Femur (tissue), 1 donor: ENCODE results near the gene TPSG1.
"Not testable (repeated sequence)": the region's sequence is repeated elsewhere in the genome, so short reads cannot be mapped to it uniquely, and the experiment has no call there.

ENCODE experiments used
- DNase-seq: peaks from one replicate; pipeline ENCODE4 v3.0.0-alpha.2; 2017

Gene TPSG1

DNA sequence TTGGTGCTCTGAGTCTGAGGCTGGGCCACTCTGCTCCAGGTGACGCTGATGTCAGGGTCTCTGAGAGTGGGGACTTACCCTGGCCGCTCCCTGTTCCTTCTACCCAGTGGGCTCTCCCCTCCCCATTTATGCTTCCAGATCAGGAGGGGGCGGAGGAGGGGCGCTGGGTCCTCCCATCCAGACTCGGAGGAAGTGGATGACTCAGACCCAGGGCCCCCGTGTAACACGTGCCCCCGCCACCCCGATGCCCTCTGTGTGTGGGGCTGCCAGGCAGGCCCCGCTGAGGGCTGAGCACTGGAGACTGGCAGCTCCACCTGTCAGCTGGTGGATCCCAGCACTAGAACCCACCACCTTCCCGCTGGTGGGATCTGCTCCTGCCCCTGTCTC lies 5.0 kb upstream of the TPSG1 start, which contains the start of gene TPSB2:
Gene TPSB2, minus strand, starts transcription at position 101 of the 387 bp plus-strand sequence. CDS start 233 bp downstream, outside the sequence.
- DNase-seq = not testable (repeated sequence)

DNA sequence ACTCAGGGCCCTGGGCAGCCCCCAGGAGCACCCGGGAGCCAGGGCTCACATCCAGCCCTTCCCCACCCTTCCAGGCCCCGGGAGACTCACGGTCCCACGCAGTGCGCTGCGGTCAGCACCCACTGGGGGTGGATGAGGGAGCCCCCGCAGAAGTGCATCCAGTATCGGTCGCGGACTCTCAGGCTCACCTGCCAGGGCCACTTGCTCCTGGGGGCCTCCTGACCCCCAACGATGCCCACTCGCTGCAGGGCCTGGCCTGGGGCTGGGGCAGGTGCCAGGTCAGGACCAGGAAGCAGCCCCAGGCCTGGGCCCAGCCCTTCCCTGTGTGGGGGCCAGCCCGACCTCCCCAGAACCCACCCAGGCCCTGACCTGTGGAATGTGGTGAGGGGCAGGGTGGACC lies 4.4 kb upstream of the TPSG1 start:
- not testable (repeated sequence) for DNase-seq

DNA sequence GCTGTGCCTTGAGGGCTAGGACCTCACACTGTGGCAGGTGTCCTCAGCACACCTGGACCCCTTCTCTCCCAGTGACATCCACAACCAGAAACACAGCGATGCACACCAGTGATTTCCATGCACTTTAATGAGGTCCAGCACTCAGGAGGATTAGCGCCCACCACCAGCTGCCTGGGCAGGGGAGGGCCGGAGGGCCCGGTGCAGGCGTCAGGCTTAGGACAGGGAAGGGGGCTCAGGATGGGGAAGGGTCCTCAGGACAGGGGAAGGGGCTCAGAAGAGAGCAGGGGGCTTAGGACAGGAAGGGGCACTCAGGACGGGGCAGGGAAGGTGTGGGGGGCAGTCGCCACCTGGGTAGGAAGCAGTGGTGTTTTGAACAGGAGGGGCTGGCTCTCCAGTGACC lies 3.2 kb upstream of the TPSG1 start:
- not testable (repeated sequence) for DNase-seq

DNA sequence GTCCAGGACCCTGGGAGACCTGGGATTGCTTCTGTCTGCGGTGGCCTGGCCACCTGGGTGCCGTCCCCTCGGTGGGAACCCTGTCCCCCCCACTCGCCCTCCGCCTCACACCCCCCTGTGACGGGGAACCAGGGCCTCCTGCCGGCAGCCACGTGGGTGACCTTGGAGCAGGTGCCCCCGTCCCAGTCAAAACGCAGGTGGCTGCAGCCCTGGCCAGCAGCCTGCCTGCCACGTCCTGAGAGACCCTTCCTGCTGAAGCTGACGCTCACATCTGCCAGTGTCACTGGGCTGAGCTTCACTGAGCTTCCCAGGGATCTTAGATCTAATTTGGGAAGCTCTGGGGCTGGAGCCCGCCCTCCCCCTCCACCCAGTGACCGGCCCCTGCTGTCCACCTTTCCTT lies 1.6 kb upstream of the TPSG1 start:
- not testable (repeated sequence) for DNase-seq

DNA sequence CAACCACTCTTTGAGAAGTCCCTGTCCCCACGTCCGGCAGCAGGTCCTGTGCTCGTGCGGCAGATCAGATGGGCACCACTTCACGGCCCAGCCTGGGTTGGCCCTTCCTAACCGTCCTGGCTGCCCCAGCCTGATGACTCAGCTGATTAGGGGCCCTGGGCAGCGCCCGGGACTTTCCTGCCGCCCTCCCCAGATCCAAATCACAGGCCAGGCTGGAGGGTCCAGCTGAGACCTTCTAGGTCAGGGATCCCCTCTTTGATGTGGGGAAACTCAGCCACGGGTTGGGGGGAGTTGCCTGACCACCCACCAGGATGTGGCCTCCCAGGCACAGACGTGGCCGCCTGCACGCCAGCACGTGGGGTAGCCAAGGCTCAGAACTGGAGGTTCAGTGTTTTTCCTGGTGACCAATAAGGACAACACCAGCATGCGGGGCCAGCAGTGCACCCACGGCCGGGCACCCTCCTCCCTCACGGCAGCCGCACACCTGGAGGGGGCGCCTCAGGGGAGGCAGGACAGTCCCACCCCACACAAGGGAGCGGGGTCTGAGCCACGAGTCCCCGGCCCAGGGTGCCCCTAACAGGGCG lies 752 bp upstream of the TPSG1 start:
- not testable (repeated sequence) for DNase-seq

DNA sequence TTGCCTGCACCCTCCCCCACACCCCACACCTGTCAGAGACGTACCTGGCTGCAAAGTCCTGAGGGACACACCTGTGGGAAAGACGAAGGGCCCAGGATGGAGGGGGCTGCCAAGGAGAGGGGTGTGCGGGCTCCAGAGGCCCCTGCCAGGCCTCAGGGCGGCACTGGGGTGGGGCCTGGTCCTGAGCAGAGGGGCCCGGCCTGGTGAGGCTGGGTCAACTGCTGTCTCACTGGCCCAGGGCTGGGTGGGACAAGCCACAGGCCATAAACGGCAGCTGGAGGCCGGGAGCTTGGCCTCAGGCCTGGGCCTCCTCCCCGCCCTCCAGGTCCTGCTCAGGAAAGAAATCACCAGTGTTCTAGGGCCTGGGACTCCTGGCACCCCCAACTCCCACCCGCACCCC lies 510 bp downstream of the TPSG1 start:
- DNase-seq = no peak

DNA sequence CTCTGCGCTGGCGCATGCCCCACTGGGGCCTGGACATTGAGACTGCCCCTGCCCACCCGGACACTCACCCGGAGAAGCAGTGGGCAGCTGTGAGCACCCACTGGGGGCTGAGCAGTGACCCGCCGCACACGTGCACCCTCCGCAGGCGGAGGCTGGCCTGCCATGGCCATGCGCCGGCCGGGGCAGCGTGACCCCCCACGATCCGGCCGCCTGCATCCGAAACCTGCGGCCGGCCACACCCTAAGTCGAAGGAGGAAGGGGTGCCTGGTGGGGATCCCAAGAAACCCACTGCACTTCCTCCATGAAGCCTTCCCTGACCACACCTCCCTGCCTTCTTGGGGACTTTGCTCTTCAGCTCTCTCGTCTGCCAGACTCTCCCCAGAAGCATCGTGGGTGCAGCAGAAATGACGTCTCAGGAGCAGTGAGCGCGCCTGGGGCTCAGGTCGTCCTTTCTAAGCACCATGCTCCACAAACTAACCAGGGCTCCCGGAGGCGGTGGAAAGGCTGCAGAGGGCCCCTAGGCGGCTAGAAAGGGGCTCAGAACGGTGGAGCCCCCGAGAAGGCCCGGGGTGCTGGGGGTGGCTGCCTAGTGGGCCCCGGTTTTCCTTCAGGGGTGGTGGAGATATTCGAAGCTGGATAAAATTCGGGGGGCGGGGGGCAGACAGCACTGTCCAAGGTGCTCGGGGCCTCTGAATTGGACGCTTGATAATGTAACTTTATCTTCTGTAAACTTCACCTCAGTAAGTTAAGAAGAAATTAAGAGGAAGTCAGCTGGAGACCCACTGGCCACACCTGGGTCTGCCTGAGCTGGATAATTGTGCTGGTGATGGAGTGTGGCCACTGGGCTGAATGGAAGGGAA lies 1.5 kb downstream of the TPSG1 start:
- DNase-seq = no peak

DNA sequence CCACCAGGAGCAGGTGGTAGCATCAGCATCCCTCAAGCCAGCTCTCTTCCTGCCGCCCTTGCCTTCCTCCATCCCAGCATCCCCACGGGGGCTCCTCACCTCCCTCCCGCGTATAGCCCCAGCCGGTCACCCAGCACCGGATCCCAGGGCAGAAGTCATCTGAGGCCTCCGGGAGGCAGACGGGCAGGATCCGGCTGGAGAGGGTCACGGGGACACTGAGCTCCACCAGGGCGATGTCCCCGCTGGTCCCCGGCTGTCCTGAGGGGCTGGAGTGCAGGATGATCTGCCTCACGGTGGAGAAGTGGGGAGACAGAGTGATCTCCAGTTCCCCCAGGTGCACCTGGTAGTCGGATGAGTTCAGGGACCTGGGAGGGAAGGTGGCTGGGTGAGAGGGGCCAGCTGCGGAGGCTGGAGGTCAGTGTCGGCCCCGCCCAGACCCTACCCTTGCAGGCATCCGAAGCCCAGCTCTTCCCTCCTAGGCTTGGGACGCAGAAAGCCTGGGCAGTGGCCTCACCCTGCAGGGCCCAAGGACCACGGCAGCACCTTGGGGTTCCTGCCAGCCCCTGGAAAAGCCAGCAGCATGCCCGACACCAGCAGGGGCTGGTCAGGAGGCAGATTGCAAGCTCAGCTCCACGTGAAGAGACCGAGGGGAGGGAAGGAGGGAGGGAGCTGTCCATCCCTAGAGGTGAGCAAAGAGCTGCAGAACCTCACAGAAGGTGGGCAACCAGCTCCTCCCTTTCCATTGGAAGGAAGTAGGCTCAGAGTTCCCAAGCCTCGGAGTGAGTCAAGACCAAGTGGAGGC lies 2.3 kb downstream of the TPSG1 start:
- no peak for DNase-seq

DNA sequence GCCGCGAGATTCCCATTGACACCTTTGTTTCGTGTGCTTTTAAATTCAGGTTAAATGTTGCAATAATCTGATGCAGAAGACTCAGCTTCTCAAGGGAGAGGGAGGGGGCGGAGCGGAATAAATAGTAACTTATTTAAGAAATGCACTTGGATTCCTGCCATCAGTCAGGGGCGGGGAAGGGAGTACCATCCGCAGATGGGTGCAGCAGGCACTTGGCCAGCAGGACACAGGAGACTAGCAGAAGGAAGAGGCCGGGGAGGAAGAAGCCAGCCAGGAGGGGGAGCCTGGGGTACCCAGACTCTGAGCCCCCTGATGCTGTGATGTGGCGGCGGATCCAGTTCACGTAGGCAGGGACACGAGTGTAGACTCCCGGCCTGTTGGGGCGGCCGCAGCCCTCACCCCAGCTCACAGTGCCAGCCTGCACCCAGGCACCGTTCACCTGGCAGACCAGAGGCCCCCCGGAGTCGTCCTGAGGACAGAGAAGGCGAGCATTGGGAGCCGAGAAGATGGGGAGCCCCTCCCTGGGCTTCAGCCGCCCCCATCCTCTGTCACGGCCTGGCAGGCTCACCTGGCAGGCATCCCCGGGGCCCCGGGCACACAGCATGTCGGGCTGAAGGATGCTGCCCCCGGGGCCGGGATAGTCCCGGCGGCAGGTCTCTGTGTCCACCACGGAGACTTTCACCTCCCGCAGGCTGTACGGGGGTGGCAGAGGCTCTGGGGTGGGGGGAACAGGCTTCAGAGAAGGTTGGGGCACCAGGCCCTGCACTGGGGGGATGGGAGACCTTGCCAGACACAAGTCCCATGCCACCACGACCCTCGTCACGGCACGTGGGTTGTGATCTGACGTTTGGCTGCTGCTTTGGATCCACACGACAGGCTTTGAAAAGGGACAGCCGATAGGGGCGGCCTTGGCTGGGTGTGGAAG lies 3.2 kb downstream of the TPSG1 start:
- no peak for DNase-seq

DNA sequence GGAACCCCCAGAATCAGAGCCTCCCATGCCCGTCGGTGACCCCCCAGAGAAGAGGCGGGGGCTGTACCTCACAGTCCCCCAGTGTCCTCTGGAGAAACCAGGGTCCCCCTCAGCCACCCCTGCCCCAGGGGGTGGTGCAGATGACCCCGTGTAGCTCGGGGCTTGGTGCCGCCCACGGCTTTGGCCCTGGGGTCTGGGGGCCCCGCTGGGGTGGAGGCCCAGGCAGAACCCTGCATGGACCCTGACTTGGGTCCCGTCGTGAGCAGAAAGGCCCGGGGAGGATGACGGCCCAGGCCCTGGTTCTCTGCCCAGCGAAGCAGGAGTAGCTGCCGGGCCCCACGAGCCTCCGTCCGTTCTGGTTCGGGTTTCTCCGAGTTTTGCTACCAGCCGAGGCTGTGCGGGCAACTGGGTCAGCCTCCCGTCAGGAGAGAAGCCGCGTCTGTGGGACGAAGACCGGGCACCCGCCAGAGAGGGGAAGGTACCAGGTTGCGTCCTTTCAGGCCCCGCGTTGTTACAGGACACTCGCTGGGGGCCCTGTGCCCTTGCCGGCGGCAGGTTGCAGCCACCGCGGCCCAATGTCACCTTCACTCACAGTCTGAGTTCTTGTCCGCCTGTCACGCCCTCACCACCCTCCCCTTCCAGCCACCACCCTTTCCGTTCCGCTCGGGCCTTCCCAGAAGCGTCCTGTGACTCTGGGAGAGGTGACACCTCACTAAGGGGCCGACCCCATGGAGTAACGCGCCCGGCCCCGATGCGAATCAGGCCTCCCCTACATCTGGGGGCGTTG lies 4.0 kb downstream of the TPSG1 start:
- DNase-seq = no peak

DNA sequence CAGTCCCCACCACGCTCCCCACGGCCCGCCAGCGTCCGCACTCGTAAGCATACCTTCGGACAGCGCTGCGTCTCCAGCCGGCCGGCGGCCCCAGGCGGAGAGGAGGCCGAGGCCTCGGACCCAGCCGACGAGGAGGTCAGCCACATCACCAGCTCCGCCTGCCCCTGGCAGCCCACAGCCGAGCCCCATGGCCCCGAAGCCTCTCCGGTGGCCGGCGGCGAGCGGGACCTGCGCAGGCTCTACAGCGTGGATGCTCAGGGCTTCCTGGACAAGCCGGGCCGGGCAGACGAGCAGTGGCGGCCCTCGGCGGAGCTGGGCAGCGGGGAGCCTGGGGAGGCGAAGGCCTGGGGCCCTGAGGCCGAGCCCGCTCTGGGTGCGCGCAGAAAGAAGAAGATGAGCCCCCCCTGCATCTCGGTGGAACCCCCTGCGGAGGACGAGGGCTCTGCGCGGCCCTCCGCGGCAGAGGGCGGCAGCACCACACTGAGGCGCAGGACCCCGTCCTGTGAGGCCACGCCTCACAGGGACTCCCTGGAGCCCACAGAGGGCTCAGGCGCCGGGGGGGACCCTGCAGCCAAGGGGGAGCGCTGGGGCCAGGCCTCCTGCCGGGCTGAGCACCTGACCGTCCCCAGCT lies 4.9 kb downstream of the TPSG1 start:
- no peak for DNase-seq

DNA sequence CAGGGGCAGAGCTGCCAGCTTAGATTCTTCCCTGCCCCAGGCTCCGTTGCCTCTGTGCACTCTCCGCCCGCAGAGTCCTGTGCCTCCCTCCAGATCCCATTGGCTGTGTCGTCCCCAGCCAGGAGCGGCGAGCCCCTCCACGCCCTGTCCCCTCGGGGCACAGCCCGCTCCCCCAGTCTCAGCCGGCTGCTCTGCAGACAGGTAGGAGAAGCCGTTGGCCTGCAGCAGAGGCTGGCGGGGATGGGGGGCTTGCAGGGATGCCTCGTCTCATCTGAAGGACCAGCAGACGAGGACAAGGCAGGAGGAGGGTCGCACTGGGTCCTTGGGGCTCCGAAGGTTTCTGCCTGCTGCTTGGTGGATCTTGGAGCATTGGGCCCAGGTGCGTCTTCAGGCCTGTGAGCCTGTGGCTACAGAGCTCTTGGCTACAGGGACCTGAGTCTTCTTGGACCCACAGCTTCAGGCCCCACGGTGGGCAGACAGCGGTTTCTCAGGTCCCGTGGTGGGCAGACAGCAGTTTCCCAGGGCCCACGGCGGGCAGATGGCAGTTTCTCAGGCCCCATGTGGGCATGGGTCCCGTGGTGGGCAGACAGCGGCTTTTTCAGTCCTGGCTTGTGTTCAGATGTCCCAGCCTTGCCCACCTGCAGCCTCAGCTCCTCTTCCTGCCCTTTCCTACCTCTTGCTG lies 6.0 kb downstream of the TPSG1 start:
- DNase-seq = no peak

DNA sequence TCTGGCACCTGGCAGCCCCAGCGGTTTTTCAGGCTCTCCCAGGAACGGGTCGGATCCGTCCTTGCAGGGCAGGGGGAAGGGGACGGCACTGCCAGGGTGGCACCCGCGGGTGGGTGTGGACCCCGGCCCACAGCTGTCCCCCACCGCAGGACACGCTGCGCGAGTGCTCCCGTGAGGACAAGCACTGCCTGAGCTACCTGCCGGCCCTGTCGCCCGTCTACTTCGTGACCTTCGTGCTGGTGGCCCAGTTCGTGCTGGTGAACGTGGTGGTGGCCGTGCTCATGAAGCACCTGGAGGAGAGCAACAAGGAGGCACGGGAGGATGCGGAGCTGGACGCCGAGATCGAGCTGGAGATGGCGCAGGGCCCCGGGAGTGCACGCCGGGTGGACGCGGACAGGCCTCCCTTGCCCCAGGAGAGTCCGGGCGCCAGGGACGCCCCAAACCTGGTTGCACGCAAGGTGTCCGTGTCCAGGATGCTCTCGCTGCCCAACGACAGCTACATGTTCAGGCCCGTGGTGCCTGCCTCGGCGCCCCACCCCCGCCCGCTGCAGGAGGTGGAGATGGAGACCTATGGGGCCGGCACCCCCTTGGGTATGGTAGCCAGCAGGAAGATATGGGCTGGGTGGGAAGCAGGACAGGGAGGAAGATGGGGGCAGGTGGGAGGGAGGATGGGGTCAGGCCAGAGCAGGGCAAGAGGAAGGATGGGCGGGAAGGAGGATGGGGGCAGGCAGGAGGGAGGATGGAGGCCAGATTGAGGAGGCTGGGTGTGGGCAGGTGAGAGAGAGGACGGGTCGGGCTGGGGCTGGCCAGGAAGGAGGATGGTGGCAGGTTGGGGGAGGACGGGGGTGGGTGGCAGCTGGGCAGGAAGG lies 6.8 kb downstream of the TPSG1 start:
- no peak for DNase-seq

DNA sequence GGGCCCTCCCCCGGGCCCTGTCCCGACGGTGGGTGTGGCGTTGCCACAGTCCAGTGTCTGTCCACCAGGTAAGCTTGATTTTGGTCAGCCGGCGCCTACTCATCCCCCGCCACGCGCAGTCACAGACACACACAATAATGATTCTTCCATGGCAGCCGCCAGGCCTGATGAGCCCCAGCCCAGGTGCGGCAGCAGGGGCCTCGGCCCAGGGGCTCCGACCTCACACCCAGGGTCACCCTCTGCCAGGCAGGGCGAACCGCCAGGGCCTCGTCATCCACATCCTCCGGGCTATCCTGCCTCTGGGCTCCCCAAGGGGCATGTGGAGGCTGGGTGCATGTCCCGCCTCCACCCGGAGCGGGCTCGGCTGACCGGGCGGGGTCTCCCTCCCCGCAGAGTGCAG lies 7.5 kb downstream of the TPSG1 start:
- DNase-seq = no peak

DNA sequence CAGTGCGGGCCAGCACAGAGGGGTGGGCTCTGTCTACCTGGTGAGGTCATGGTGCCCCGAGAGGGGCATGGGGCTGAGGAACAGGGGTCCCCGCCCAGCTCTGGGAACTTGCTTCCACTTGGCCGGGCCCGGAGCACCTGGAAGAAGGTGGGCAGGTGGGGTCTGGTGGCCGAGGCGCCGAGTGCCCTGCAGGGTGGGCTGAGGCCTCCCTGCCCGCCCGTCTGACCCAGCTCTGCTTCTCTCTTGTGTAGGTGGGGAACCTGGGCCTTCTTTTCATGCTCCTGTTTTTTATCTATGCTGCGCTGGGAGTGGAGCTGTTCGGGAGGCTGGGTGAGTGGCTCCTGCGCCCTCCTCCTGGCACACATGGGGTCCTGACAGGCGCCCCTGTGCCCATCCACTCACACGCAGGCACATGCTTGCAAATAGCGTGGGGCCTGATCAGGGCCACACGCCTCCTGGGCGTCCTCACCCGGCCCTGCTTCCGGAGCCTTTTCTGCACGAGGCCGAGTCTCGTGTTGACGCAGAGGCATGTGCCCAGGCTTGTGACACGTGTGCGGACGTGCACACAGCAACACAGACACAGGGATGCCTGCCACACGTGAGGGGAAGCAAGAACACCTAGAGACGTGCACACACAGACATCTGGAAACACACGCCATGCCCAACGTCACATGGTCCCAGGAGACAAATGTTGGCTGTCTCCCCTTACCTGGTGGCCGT lies 8.2 kb downstream of the TPSG1 start:
- no peak for DNase-seq

DNA sequence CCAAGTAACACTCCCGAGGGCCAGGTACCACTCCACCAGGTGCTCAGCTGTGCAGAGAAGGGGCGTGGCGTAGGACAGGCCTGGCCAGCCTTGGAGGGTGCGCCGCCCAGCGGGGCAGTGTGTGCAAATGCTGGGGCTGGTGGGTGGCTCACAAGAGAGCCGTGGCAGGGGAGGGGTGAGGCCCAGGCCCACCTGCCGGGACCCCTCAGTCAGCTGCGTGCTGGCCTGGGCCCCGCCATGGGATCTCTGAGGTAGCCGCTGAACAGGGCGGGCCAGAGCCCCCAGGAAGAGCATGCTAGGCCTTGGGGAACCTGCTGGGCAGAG lies 8.8 kb downstream of the TPSG1 start:
- DNase-seq = no peak

DNA sequence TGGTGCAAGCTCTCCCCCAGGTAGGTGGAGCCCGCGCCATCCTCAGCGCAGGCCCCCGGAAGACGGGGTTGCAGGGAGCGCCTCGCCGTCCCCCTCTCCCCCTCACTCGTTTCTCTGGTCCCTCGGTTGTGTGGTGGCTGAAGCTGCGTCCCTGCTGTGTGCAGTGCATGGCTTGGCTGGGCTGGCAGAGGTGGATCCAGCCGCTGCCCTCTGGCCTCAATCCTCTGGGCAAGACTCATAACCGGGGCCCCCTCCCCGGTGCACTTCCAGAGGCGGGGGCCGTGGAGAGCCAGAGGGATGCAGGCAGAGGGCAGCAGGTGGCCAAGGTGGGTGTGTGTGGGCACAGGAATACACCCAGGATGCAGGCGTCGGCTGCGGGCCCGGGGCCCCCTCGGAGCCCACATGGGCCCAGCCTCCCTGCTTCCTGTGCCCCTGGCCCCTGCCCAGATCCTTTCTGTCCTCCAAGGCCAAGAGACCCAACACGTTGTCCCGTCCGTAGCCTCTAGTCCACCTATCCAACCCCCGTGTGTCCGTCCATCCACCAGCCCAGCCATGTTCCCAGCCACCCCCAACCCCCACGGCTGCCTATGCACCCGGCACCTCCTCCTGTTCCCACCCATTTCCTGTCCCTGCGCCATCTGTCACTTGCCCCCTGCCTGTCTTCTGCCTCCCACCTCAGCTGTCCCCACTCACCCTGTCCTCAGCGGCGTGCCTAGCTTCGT lies 9.3 kb downstream of the TPSG1 start:
- DNase-seq = no peak

DNA sequence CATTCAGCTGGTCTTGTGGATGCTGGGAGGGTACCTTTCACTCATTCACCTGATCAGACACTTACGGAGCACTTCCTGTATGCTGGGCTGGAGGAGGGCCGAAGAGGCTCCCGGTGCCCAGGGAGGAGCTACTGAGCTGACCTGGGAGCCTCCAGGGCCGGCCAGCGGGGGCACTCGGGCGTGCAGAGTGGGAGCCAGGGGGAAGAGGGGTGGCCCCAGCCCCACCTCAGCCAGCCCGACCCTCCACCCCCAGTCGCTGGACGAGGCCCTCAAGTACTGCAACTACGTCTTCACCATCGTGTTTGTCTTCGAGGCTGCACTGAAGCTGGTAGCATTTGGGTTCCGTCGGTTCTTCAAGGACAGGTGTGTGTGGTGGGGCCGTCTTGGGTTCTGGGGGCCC lies 10.3 kb downstream of the TPSG1 start:
- no peak for DNase-seq
